Measurements from ENCODE around the gene SDHB.

DNA sequence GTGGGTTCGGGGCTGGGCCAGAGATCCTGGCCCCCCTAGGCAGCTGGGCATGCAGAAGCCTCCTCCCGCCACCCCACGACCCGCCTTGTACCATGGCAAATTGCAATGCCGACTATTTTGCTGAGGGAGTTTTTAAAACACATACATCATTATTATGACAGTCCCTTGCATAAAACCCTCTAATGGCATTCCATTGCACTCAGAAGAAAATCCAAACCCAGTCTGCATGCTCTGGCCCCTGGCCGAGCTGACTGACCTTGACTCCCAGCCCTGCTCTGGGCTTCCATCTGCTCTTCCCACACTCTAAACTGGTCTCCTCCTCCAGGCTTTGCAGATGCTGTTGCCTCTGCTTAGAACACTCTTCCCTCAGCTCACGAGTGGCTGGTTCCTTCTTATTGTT, 37.4 kb upstream of the SDHB start:
- TF ChIP-seq, protein P1, sequence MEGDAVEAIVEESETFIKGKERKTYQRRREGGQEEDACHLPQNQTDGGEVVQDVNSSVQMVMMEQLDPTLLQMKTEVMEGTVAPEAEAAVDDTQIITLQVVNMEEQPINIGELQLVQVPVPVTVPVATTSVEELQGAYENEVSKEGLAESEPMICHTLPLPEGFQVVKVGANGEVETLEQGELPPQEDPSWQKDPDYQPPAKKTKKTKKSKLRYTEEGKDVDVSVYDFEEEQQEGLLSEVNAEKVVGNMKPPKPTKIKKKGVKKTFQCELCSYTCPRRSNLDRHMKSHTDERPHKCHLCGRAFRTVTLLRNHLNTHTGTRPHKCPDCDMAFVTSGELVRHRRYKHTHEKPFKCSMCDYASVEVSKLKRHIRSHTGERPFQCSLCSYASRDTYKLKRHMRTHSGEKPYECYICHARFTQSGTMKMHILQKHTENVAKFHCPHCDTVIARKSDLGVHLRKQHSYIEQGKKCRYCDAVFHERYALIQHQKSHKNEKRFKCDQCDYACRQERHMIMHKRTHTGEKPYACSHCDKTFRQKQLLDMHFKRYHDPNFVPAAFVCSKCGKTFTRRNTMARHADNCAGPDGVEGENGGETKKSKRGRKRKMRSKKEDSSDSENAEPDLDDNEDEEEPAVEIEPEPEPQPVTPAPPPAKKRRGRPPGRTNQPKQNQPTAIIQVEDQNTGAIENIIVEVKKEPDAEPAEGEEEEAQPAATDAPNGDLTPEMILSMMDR (IDR thresholded peaks at IDR 0.05): no peak
- no peak for TF ChIP-seq POLR2AphosphoS5 (IDR thresholded peaks at IDR 0.05)
- TF ChIP-seq EP300 (IDR thresholded peaks at IDR 0.05): no peak

Measured in upper lobe of left lung (tissue), 4 donors.